ENCODE data around the gene SYTL5.

The SYTL5 gene

DNA sequence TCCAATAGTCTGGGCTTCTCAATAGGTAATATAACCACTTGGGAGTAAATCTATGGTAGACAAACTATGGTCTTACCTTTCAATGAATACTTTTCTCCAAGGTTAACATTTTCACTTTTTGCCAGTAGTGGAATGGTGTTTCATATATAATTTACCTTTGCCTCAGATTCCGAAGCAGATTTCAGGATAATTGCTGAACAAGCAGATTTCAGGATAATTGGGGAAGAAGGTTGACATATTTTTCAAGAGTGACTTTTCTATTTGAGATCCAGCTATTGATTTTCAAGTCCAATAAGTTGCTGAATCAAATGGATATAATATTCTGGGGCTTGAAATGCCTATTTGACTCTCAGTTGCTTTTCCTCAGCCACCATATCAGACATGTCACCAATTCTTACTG lies 63.6 kb downstream of the SYTL5 start:
- H3K9me3 ChIP-seq (ENCODE audit: control insufficient read depth, insufficient read depth, low read length): peaks cover 3% of the 10 kb centered on the region
- H3K36me3 ChIP-seq (ENCODE audit: control insufficient read depth, insufficient read depth, low read length): no peaks in the 10 kb centered on the region
- H3K27me3 ChIP-seq (ENCODE audit: control insufficient read depth, insufficient read depth, low read length): no peaks in the 10 kb centered on the region
- no peak overlapping the region for H3K4me3 ChIP-seq (ENCODE audit: low read depth, low read length)
- no peaks in the 10 kb centered on the region for H3K4me1 ChIP-seq (ENCODE audit: control insufficient read depth, insufficient read depth, low read length)
- H3K9ac ChIP-seq (ENCODE audit: low read depth, low read length): no peak overlapping the region

DNA sequence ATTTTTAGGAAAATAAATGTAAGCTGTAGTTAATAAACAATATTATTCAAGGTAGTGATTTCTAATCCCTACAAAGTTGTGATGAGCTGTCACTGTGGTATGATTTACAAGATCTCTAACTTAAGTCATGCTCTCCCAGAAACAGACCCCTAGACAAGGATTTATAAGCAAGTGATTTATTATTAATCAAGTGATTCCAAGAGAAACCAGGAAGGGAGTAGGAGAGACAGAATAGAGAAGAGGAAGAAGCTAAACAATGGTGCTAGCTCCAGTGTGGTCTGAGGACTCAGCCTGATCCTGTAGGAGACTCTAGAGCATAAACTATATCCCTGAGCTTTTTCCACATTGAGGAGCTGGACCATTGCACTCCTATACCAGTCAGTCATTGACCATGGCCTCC lies 73.1 kb downstream of the SYTL5 start:
- no peak overlapping the region for H3K4me3 ChIP-seq (ENCODE audit: low read depth, low read length)
- H3K36me3 ChIP-seq (ENCODE audit: control insufficient read depth, insufficient read depth, low read length): no peaks in the 10 kb centered on the region
- H3K9ac ChIP-seq (ENCODE audit: low read depth, low read length): no peak overlapping the region
- H3K27me3 ChIP-seq (ENCODE audit: control insufficient read depth, insufficient read depth, low read length): no peaks in the 10 kb centered on the region
- no peaks in the 10 kb centered on the region for H3K9me3 ChIP-seq (ENCODE audit: control insufficient read depth, insufficient read depth, low read length)
- H3K4me1 ChIP-seq (ENCODE audit: control insufficient read depth, insufficient read depth, low read length): no peaks in the 10 kb centered on the region

DNA sequence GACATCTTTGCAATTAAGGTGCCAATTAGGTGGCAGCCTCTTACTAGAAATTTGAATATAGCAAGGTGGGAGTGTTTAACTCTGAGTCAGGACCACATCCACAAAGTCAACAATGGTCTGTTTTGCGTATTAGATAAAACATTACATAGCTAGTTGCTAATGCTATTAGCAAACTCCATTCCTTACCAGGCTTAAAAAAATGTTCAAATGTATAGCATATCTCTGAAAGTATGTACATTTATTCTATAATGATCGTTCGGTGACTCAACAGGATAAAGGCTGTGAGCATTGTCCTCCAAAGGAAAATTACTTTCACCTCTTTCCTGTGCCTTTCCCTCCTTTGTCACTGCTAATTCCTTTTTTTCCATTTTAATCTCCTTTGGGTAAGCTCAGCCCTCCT lies 74.5 kb downstream of the SYTL5 start:
- Histone ChIP-seq H3K36me3 (ENCODE audit: control insufficient read depth, insufficient read depth, low read length) (no peaks in the 10 kb centered on the region), H3K4me3 (ENCODE audit: low read depth, low read length) (no peak overlapping the region), H3K9me3 (ENCODE audit: control insufficient read depth, insufficient read depth, low read length) (no peaks in the 10 kb centered on the region), H3K27me3 (ENCODE audit: control insufficient read depth, insufficient read depth, low read length) (no peaks in the 10 kb centered on the region), H3K9ac (ENCODE audit: low read depth, low read length) (no peak overlapping the region), H3K4me1 (ENCODE audit: control insufficient read depth, insufficient read depth, low read length) (no peaks in the 10 kb centered on the region)

DNA sequence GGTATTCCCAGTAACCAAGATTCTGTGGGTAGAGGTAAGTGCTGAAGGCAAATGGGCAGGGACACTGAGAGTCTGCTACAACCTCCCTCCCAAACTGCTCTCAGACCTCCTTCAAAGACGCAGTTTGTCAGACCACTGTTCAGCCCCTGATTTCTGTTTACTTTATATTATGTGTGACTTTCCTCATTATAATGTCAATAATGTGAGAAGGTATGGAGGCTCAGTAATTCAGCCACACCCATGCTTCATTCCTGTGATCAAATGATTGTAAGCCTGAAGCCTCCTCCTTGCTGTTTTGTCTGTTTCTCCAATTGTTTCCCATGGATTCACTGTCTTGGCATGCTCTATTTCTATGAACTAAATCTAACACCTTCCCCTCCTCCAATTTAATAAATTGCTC lies 75.6 kb downstream of the SYTL5 start:
- H3K9ac ChIP-seq (ENCODE audit: low read depth, low read length): no peak overlapping the region
- no peaks in the 10 kb centered on the region for H3K9me3 ChIP-seq (ENCODE audit: control insufficient read depth, insufficient read depth, low read length)
- H3K4me1 ChIP-seq (ENCODE audit: control insufficient read depth, insufficient read depth, low read length): no peaks in the 10 kb centered on the region
- H3K27me3 ChIP-seq (ENCODE audit: control insufficient read depth, insufficient read depth, low read length): no peaks in the 10 kb centered on the region
- H3K4me3 ChIP-seq (ENCODE audit: low read depth, low read length): no peak overlapping the region
- no peaks in the 10 kb centered on the region for H3K36me3 ChIP-seq (ENCODE audit: control insufficient read depth, insufficient read depth, low read length)

DNA sequence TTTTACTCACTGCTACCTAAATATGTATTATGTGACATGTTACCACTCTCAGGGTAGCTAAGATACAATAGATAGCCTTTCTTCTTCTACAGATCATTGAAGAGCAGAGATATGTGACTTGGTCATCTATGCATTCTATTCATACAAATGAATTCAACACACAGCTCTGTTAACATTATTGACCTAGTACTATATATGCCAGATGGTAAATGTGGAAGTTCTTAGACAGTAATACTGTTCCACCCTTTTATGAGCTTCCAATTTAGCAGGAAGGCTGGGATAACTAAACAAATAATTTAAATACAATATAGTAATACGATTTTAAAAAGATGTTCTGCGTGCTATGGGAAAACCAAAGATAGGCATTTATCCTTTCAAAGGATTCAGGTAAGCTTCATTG lies 76.0 kb downstream of the SYTL5 start:
- no peak overlapping the region for H3K4me3 ChIP-seq (ENCODE audit: low read depth, low read length)
- H3K9me3 ChIP-seq (ENCODE audit: control insufficient read depth, insufficient read depth, low read length): no peaks in the 10 kb centered on the region
- H3K27me3 ChIP-seq (ENCODE audit: control insufficient read depth, insufficient read depth, low read length): no peaks in the 10 kb centered on the region
- no peak overlapping the region for H3K9ac ChIP-seq (ENCODE audit: low read depth, low read length)
- no peaks in the 10 kb centered on the region for H3K36me3 ChIP-seq (ENCODE audit: control insufficient read depth, insufficient read depth, low read length)
- H3K4me1 ChIP-seq (ENCODE audit: control insufficient read depth, insufficient read depth, low read length): no peaks in the 10 kb centered on the region

DNA sequence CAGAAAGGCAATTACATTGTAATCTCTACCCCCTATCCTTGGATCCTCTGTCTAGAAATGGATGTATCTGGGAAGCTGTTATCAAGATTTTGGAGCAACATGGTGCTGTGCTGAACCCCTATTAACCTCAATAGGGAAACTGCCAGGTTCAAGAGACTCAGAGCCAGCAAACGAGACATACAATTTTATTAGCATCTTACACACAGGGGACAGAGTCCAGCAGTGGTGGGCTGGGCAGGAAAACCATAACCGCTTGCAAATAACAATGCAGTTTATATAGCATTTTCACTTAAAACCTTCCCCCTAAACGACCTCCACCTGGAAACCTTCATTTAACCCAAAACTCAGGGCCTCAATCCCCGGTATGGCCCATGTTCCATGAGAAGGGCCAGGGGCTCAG lies 79.5 kb downstream of the SYTL5 start:
- H3K4me1 ChIP-seq (ENCODE audit: control insufficient read depth, insufficient read depth, low read length): no peaks in the 10 kb centered on the region
- H3K27me3 ChIP-seq (ENCODE audit: control insufficient read depth, insufficient read depth, low read length): no peaks in the 10 kb centered on the region
- no peaks in the 10 kb centered on the region for H3K36me3 ChIP-seq (ENCODE audit: control insufficient read depth, insufficient read depth, low read length)
- H3K4me3 ChIP-seq (ENCODE audit: low read depth, low read length): no peak overlapping the region
- no peaks in the 10 kb centered on the region for H3K9me3 ChIP-seq (ENCODE audit: control insufficient read depth, insufficient read depth, low read length)
- H3K9ac ChIP-seq (ENCODE audit: low read depth, low read length): no peak overlapping the region

DNA sequence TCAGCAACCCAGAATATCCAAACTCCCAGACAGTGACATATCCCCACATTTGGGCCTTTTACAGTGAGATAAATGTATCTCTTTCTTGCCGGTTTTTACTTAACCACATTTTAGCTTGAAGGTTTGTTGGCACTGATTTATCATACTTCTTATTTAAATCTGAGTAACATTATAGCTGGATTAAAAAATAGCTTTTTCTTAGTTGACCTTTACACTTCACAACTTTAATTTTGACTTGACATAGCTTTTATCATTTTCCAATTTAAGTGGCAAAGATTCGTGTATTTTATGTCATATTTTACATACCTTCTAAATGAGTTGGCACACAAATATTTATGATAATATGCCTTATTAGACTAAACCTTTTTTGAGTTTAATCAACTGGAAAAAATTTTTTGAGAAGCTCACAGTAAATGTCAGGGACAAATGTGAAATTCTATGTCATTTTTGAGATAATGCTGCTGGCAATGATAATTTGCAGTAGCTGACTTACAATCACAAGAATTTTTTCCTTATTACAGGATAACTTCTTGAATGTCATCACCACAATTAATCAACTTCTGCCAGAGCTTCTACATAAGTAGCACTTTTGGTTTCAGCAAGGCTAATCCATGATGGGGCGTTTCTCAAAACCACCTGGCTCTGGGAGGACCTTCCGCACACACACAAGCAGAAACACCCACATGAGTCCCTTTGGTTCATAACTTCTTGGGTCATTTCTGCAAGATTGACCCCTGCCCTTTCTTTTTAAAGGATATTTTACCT lies 80.3 kb downstream of the SYTL5 start:
- Histone ChIP-seq H3K36me3 (ENCODE audit: control insufficient read depth, insufficient read depth, low read length) (no peaks in the 10 kb centered on the region), H3K9ac (ENCODE audit: low read depth, low read length) (no peak overlapping the region), H3K4me1 (ENCODE audit: control insufficient read depth, insufficient read depth, low read length) (no peaks in the 10 kb centered on the region), H3K27me3 (ENCODE audit: control insufficient read depth, insufficient read depth, low read length) (no peaks in the 10 kb centered on the region), H3K9me3 (ENCODE audit: control insufficient read depth, insufficient read depth, low read length) (no peaks in the 10 kb centered on the region), H3K4me3 (ENCODE audit: low read depth, low read length) (no peak overlapping the region)

DNA sequence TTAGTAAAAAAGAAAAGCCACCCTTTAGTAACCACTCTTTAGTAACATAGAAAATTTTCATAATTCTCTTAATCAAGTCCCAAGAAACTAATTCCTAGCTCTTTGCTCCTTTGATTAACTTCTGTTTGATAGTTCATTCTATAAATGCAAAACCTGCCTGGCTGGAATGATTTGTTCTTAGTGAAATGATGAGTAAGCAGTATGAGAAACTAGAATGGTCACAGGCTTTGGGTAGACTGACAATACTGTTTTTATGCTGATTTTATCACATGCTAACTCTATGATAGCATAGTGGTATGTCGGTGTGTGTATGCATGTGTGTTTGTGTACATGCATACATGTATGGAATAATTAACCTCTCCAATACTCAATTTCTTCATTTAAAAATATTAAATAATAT lies 81.2 kb downstream of the SYTL5 start:
- H3K27me3 ChIP-seq (ENCODE audit: control insufficient read depth, insufficient read depth, low read length): no peaks in the 10 kb centered on the region
- no peaks in the 10 kb centered on the region for H3K9me3 ChIP-seq (ENCODE audit: control insufficient read depth, insufficient read depth, low read length)
- no peaks in the 10 kb centered on the region for H3K36me3 ChIP-seq (ENCODE audit: control insufficient read depth, insufficient read depth, low read length)
- H3K9ac ChIP-seq (ENCODE audit: low read depth, low read length): no peak overlapping the region
- no peak overlapping the region for H3K4me3 ChIP-seq (ENCODE audit: low read depth, low read length)
- H3K4me1 ChIP-seq (ENCODE audit: control insufficient read depth, insufficient read depth, low read length): no peaks in the 10 kb centered on the region

DNA sequence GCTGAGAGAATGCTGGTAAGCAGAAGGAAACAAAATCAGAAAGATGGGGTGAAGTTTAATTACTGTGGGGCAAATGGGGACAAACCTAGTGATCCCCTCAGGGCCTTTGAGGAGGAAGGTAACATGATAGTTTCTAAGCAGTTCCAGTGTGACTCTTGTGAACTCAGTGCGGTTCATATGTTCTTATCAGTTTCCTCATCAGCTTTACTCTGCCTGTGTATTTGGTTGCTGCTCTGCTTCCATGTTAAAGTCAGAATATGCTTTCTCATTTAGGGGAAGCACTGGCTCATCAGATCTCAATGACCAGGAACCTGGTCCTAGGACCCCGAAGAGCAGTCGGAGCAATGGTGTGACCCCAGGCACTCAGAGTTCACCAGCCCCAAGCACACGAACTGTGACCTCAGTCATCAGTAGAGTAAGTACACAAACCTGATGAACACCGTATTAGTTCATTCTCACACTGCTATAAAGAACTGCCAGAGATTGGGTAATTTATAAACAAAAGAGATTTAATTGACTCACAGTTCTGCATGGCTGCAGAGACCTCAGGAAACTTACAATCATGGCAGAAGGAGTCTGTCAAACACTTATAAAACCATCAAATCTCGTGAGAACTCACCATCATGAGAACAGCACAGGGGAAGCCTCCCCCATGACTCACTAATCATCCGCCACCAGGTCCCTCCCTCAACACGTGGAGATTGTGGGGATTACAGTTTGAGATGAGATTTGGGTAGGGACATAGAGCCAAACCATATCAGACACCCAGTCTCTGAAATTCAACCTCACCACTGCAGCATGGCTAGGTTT lies 83.0 kb downstream of the SYTL5 start:
- Histone ChIP-seq H3K4me3 (ENCODE audit: low read depth, low read length) (no peak overlapping the region), H3K9ac (ENCODE audit: low read depth, low read length) (no peak overlapping the region), H3K9me3 (ENCODE audit: control insufficient read depth, insufficient read depth, low read length) (no peaks in the 10 kb centered on the region), H3K27me3 (ENCODE audit: control insufficient read depth, insufficient read depth, low read length) (no peaks in the 10 kb centered on the region), H3K36me3 (ENCODE audit: control insufficient read depth, insufficient read depth, low read length) (no peaks in the 10 kb centered on the region), H3K4me1 (ENCODE audit: control insufficient read depth, insufficient read depth, low read length) (no peaks in the 10 kb centered on the region)

DNA sequence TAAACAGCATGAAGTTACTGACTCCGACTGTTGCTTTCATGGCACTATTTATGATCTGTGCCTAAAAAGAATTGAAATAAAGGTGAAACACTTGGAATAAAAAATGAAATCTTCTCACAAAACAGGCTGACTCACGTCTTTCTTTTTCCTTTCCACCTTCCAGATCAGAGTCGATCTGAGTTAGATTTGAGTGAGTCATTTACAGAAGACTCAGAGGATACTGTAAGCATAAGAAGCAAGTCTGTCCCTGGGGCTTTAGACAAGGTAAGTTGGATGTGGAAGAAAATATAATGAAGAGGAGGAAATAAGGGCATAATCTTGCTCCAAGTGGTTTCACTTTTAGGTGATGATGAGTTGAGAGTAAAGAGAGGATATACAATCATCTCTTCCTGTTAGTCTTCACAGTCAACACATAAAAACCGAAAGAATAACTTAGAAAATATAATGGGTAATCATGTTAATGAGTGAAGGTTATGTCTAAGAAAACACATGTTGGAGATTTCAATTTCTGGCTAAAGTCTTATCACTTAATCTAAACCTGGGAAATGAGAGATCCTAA lies 89.7 kb downstream of the SYTL5 start:
- no peak overlapping the region for H3K9ac ChIP-seq (ENCODE audit: low read depth, low read length)
- H3K4me3 ChIP-seq (ENCODE audit: low read depth, low read length): no peak overlapping the region
- H3K4me1 ChIP-seq (ENCODE audit: control insufficient read depth, insufficient read depth, low read length): no peaks in the 10 kb centered on the region
- no peaks in the 10 kb centered on the region for H3K9me3 ChIP-seq (ENCODE audit: control insufficient read depth, insufficient read depth, low read length)
- no peaks in the 10 kb centered on the region for H3K27me3 ChIP-seq (ENCODE audit: control insufficient read depth, insufficient read depth, low read length)
- H3K36me3 ChIP-seq (ENCODE audit: control insufficient read depth, insufficient read depth, low read length): no peaks in the 10 kb centered on the region

DNA sequence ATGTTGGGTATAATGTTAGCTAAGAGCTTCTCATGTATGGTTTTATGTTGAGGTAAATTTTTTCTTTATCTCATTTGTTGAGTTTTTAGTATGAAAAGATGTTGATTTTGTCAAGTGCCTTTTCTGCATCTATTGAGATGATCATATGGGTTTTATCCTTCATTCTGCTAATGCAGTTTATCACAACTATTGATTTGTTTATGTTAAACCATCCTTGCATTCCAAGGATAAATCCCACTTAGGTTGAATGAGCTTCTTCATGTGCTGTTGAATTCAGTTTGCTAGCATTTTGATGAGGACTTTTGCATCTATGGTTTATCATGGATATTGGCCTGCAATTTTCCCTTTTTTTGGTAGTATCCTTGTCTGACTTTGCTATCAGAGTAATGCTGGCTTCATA lies 93.3 kb downstream of the SYTL5 start:
- Histone ChIP-seq H3K9ac (ENCODE audit: low read depth, low read length) (no peak overlapping the region), H3K36me3 (ENCODE audit: control insufficient read depth, insufficient read depth, low read length) (no peaks in the 10 kb centered on the region), H3K4me3 (ENCODE audit: low read depth, low read length) (no peak overlapping the region), H3K27me3 (ENCODE audit: control insufficient read depth, insufficient read depth, low read length) (no peaks in the 10 kb centered on the region), H3K9me3 (ENCODE audit: control insufficient read depth, insufficient read depth, low read length) (no peaks in the 10 kb centered on the region), H3K4me1 (ENCODE audit: control insufficient read depth, insufficient read depth, low read length) (no peaks in the 10 kb centered on the region)

DNA sequence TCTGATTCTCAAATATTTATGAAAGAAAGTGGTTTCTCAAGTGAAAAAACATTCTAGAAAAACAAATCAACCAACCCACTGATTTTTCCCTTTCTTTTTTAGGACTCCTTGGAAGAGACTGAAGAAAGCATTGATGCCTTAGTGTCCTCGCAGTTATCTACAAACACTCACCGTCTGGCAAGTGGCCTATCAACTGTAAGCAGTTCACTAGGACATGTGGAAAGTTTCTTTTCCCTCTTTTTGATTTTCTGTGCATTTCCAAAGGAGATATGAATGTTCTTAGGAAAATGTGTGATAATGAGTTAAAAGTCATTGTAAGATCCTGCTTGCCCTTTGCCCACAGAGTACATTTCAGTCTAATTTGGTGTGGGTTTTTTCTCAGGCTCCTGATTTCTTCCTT lies 95.9 kb downstream of the SYTL5 start:
- no peaks in the 10 kb centered on the region for H3K36me3 ChIP-seq (ENCODE audit: control insufficient read depth, insufficient read depth, low read length)
- no peaks in the 10 kb centered on the region for H3K27me3 ChIP-seq (ENCODE audit: control insufficient read depth, insufficient read depth, low read length)
- H3K4me1 ChIP-seq (ENCODE audit: control insufficient read depth, insufficient read depth, low read length): no peaks in the 10 kb centered on the region
- H3K9me3 ChIP-seq (ENCODE audit: control insufficient read depth, insufficient read depth, low read length): no peaks in the 10 kb centered on the region
- no peak overlapping the region for H3K9ac ChIP-seq (ENCODE audit: low read depth, low read length)
- H3K4me3 ChIP-seq (ENCODE audit: low read depth, low read length): no peak overlapping the region

Measured in iPS-15b (cell line).